Astrocyte of the spinal cord (primary cell): ENCODE measurements around the gene SMARCB1.
A peak's percentile ranks its signal among the peaks of the same experiment; 100 is the strongest.

ENCODE experiments used
- DNase-seq: peaks from one replicate; pipeline ENCODE4 v3.0.0; 2011; ENCODE audit warnings: low read depth, low spot score
- H3K4me3 ChIP-seq: 2 replicates; pipeline ENCODE4 v1.5.1; 2011; ENCODE audit warnings: low read depth, mild to moderate bottlenecking, low read length, moderate library complexity
- CTCF ChIP-seq: IDR thresholded peaks from 2 replicates; pipeline ENCODE4 v1.5.1; 2012; ENCODE audit warnings: low read depth, mild to moderate bottlenecking, low read length, inconsistent platforms
- in situ Hi-C: cut with HindIII; loops from 2 replicates; pipeline ENCODE4 v1.10.0; 2017; ENCODE audit warnings: low sequenced_read_pairs

SMARCB1 gene

GRCh38 chr22:23759566-23759965, 27.2 kb upstream of the SMARCB1 start:
- DNase-seq = no peak
- no peak for TF ChIP-seq CTCF
- no peak overlapping the region for H3K4me3 ChIP-seq
- in situ Hi-C loops = no loop called here

- in situ Hi-C loops = no loop called here
- no peak overlapping the region for H3K4me3 ChIP-seq
- DNase-seq = no peak
- TF ChIP-seq CTCF = no peak
Measured at GRCh38 chr22:23760056-23760455, 26.7 kb upstream of the SMARCB1 start.

GRCh38 chr22:23762842-23763578, 23.8 kb upstream of the SMARCB1 start, which contains the start of gene C22orf15:
C22orf15 (plus strand) TSS chr22:23762990; CDS start chr22:23763307, 317 bp downstream.
- peak; percentile 19 for DNase-seq
- in situ Hi-C loops = no loop called here
- peak within 1 kb of the TSS; percentile 7 for H3K4me3 ChIP-seq
- no peak for TF ChIP-seq CTCF

- H3K4me3 ChIP-seq = peak overlapping the region; percentile 7
- in situ Hi-C loops = no loop called here
- DNase-seq = no peak
- TF ChIP-seq CTCF = no peak
Measured at GRCh38 chr22:23763579-23763945, 23.2 kb upstream of the SMARCB1 start.

GRCh38 chr22:23763954-23764353, 22.8 kb upstream of the SMARCB1 start:
- DNase-seq = no peak
- no peak for TF ChIP-seq CTCF
- in situ Hi-C loops = no loop called here
- H3K4me3 ChIP-seq = no peak overlapping the region

- in situ Hi-C loops = no loop called here
- TF ChIP-seq CTCF = no peak
- no peak for DNase-seq
- no peak overlapping the region for H3K4me3 ChIP-seq
Measured at GRCh38 chr22:23764899-23765881, 21.6 kb upstream of the SMARCB1 start.
